ENCODE results near the gene PIEZO1.

DNA sequence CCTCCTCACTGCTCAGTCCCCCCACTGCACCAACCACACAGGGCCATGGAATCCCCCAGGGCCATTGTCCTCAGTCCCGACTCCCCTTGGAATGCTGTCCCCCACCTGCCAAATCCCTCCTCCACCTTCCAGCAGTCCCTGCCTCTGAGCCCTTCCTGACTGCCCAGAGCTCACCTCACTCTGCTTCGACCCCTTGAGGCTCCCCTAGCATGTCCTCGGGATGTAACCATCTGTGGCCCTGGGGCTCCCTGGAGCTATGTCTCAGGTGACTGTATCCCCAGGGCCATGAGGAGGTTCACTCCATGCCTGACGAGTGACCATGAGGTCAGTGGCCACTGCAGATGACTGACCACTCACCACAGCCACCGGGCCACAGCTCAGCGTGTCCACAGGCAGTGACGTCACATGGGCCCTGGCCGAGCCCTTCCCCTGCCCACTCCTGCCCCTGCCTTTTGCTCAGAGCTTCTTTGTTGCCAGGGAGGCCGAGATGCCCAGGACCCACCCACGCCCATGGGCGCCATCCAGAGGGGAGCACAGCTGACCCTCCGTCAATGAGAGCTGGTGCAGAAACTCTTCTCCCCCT is 7.7 kb upstream of the PIEZO1 start:
- TF ChIP-seq, protein P1, sequence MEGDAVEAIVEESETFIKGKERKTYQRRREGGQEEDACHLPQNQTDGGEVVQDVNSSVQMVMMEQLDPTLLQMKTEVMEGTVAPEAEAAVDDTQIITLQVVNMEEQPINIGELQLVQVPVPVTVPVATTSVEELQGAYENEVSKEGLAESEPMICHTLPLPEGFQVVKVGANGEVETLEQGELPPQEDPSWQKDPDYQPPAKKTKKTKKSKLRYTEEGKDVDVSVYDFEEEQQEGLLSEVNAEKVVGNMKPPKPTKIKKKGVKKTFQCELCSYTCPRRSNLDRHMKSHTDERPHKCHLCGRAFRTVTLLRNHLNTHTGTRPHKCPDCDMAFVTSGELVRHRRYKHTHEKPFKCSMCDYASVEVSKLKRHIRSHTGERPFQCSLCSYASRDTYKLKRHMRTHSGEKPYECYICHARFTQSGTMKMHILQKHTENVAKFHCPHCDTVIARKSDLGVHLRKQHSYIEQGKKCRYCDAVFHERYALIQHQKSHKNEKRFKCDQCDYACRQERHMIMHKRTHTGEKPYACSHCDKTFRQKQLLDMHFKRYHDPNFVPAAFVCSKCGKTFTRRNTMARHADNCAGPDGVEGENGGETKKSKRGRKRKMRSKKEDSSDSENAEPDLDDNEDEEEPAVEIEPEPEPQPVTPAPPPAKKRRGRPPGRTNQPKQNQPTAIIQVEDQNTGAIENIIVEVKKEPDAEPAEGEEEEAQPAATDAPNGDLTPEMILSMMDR (conservative IDR thresholded peaks at IDR 0.05) = no peak
- TF ChIP-seq ZFX (IDR thresholded peaks at IDR 0.05) = no peak

Measured in C4-2B (cell line).